ENCODE data around the gene HIGD2A. TPM values are rescaled to one million over a fixed set of nuclear protein-coding genes. Genes with fewer than 3 reads are reported as not detected.

HIGD2A gene
- total and polyA plus RNA-seq, 2 experiments from 2014 or later: 109 to 224 TPM

DNA sequence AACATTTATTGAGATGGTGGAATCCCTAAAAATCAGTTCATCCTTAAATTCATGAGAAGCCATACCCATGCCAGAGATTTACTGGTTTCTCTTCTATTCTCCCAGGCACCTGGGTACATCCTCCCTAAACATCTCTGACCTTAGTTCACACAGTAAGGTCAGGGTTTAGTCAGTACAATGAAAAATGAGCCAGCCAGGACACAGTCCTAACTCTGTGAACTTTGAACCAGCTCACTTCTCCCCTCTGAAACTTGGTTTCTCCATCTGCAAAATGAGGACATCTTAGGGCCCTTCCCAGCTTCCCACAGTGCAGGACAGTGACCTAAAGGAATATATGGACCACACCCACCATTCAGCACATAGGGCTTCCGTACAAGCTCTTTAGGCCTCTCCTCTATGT lies 2.1 kb upstream of the HIGD2A start:
- no peak overlapping the region for H2AFZ ChIP-seq
- H3K4me2 ChIP-seq: peak overlapping the region; percentile 84
- no peak for DNase-seq (ENCODE audit: low spot score)
- TF ChIP-seq EZH2 (IDR thresholded peaks at IDR 0.05; ENCODE audit: borderline replicate concordance) (no peak), EZH2phosphoT487 (IDR thresholded peaks at IDR 0.05; ENCODE audit: low read depth, severe bottlenecking, unreplicated experiment) (no peak), CTCF (IDR thresholded peaks at IDR 0.05; ENCODE audit: poor library complexity) (no peak)
- H3K79me2 ChIP-seq: peaks cover 38% of the 10 kb centered on the region
- H3K27me3 ChIP-seq: no peaks in the 10 kb centered on the region
- H3K4me3 ChIP-seq: no peak overlapping the region
- no peaks in the 10 kb centered on the region for H3K9me3 ChIP-seq (ENCODE audit: low read depth)
- peaks cover 14% of the 10 kb centered on the region for H3K4me1 ChIP-seq (ENCODE audit: insufficient read depth)
- H3K27ac ChIP-seq: no peak overlapping the region
- no peaks in the 10 kb centered on the region for H3K36me3 ChIP-seq (replicated peaks; ENCODE audit: insufficient read depth, low read depth)
- H4K20me1 ChIP-seq (ENCODE audit: insufficient read depth, poor library complexity, severe bottlenecking): no peaks in the 10 kb centered on the region
- WGBS (ENCODE audit: low lambda C conversion rate, missing lambda C conversion rate): 78% methylated on average over 1 of the region's 1 CpG
- H3K9me2 ChIP-seq (replicated peaks; ENCODE audit: insufficient read depth): no peaks in the 10 kb centered on the region

GRCh38 chr5:176387384-176387925 lies 1.1 kb upstream of the HIGD2A start:
- Histone ChIP-seq H2AFZ (no peak overlapping the region), H3K79me2 (peaks cover 38% of the 10 kb centered on the region), H3K4me3 (peak overlapping the region; percentile 45), H4K20me1 (ENCODE audit: insufficient read depth, poor library complexity, severe bottlenecking) (no peaks in the 10 kb centered on the region), H3K36me3 (replicated peaks; ENCODE audit: insufficient read depth, low read depth) (no peaks in the 10 kb centered on the region), H3K27ac (peak overlapping the region; percentile 62), H3K4me2 (peak overlapping the region; percentile 84), H3K9me3 (ENCODE audit: low read depth) (no peaks in the 10 kb centered on the region), H3K4me1 (ENCODE audit: insufficient read depth) (peaks cover 14% of the 10 kb centered on the region), H3K9me2 (replicated peaks; ENCODE audit: insufficient read depth) (no peaks in the 10 kb centered on the region), H3K27me3 (no peaks in the 10 kb centered on the region)
- no peak for DNase-seq (ENCODE audit: low spot score)
- 44% methylated on average over 8 of the region's 8 CpGs for WGBS (ENCODE audit: low lambda C conversion rate, missing lambda C conversion rate)
- TF ChIP-seq EZH2 (IDR thresholded peaks at IDR 0.05; ENCODE audit: borderline replicate concordance) (no peak), EZH2phosphoT487 (IDR thresholded peaks at IDR 0.05; ENCODE audit: low read depth, severe bottlenecking, unreplicated experiment) (no peak), CTCF (IDR thresholded peaks at IDR 0.05; ENCODE audit: poor library complexity) (no peak)

DNA sequence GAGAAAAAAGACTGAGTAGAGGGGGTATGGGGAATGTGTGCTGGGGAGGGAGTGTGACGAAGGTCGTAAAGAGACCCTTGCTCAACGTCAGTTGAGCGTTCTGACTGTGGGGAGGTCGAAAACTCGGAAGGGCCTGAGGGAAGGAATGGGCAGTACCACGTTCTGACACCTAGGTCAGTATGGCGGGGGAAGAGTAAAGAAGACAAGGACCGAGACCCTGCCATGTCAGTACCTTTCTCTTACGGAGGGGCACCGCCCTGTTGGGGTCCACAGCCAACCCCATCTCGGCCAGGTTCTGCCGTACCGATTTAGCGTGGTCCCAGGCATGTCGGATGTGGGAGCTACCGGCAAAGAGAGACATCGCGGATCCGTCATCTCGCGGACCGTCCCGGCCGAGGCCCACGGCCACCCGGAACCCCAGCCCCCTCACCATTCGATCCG lies 528 bp upstream of the HIGD2A start:
- no peaks in the 10 kb centered on the region for H3K9me2 ChIP-seq (replicated peaks; ENCODE audit: insufficient read depth)
- TF ChIP-seq EZH2phosphoT487 (IDR thresholded peaks at IDR 0.05; ENCODE audit: low read depth, severe bottlenecking, unreplicated experiment) (no peak), EZH2 (IDR thresholded peaks at IDR 0.05; ENCODE audit: borderline replicate concordance) (no peak), CTCF (IDR thresholded peaks at IDR 0.05; ENCODE audit: poor library complexity) (no peak)
- DNase-seq (ENCODE audit: low spot score): peak; percentile 40
- WGBS (ENCODE audit: low lambda C conversion rate, missing lambda C conversion rate): 2% methylated on average over 29 of the region's 29 CpGs
- no peaks in the 10 kb centered on the region for H3K27me3 ChIP-seq
- H3K79me2 ChIP-seq: peaks cover 38% of the 10 kb centered on the region
- H3K36me3 ChIP-seq (replicated peaks; ENCODE audit: insufficient read depth, low read depth): no peaks in the 10 kb centered on the region
- H3K4me1 ChIP-seq (ENCODE audit: insufficient read depth): peaks cover 14% of the 10 kb centered on the region
- peak overlapping the region; percentile 62 for H3K27ac ChIP-seq
- no peaks in the 10 kb centered on the region for H3K9me3 ChIP-seq (ENCODE audit: low read depth)
- H4K20me1 ChIP-seq (ENCODE audit: insufficient read depth, poor library complexity, severe bottlenecking): no peaks in the 10 kb centered on the region
- H3K4me3 ChIP-seq: peak overlapping the region; percentile 45
- peak overlapping the region; percentile 56 for H2AFZ ChIP-seq
- peak overlapping the region; percentile 84 for H3K4me2 ChIP-seq

Data from hepatocyte (in vitro differentiated cells).